ENCODE results near the gene CCL4.
A peak's percentile ranks its signal among the peaks of the same experiment; 100 is the strongest.
"Not testable (repeated sequence)": the region's sequence is repeated elsewhere in the genome, so short reads cannot be mapped to it uniquely, and the experiment has no call there.

The CCL4 gene

GRCh38 chr17:36103401-36103975, at the start of gene CCL4:
CCL4 (plus strand) TSS chr17:36103827; CDS start chr17:36103906, 79 bp downstream.
- DNase-seq (ENCODE audit: low spot score) = not testable (repeated sequence)

- DNase-seq (ENCODE audit: low spot score) = no peak
Observed at GRCh38 chr17:36055171-36055570, 48.5 kb upstream of the CCL4 start.

GRCh38 chr17:36055921-36056520, 47.6 kb upstream of the CCL4 start:
- DNase-seq (ENCODE audit: low spot score) = no peak

GRCh38 chr17:36057911-36058310, 45.7 kb upstream of the CCL4 start:
- DNase-seq (ENCODE audit: low spot score) = no peak

GRCh38 chr17:36059406-36059805, 44.2 kb upstream of the CCL4 start:
- no peak for DNase-seq (ENCODE audit: low spot score)

GRCh38 chr17:36060816-36061215, 42.8 kb upstream of the CCL4 start:
- DNase-seq (ENCODE audit: low spot score) = no peak

- no peak for DNase-seq (ENCODE audit: low spot score)
Observed at GRCh38 chr17:36063786-36064541, 39.7 kb upstream of the CCL4 start, which contains the start of gene CCL18. CCL18 (plus strand) TSS chr17:36064272; CDS start chr17:36064343, 71 bp downstream.

GRCh38 chr17:36066365-36066985, 37.2 kb upstream of the CCL4 start:
- no peak for DNase-seq (ENCODE audit: low spot score)

- no peak for DNase-seq (ENCODE audit: low spot score)
Observed at GRCh38 chr17:36068524-36068923, 35.1 kb upstream of the CCL4 start.

GRCh38 chr17:36069136-36069535, 34.5 kb upstream of the CCL4 start:
- no peak for DNase-seq (ENCODE audit: low spot score)

- no peak for DNase-seq (ENCODE audit: low spot score)
Observed at GRCh38 chr17:36070427-36070826, 33.2 kb upstream of the CCL4 start.

- DNase-seq (ENCODE audit: low spot score) = no peak
Observed at GRCh38 chr17:36071751-36072150, 31.9 kb upstream of the CCL4 start.

- DNase-seq (ENCODE audit: low spot score) = peak; percentile 36
Observed at GRCh38 chr17:36072431-36073121, 31.1 kb upstream of the CCL4 start.

- DNase-seq (ENCODE audit: low spot score) = no peak
Observed at GRCh38 chr17:36074365-36074764, 29.3 kb upstream of the CCL4 start.

GRCh38 chr17:36081681-36082471, 21.8 kb upstream of the CCL4 start:
- not testable (repeated sequence) for DNase-seq (ENCODE audit: low spot score)

- not testable (repeated sequence) for DNase-seq (ENCODE audit: low spot score)
Observed at GRCh38 chr17:36082482-36083120, 21.0 kb upstream of the CCL4 start.

GRCh38 chr17:36083691-36084090, 19.9 kb upstream of the CCL4 start:
- DNase-seq (ENCODE audit: low spot score) = not testable (repeated sequence)

- no peak for DNase-seq (ENCODE audit: low spot score)
Observed at GRCh38 chr17:36085765-36086164, 17.9 kb upstream of the CCL4 start.

- DNase-seq (ENCODE audit: low spot score) = no peak
Observed at GRCh38 chr17:36086791-36087190, 16.8 kb upstream of the CCL4 start.

GRCh38 chr17:36087471-36087870, 16.2 kb upstream of the CCL4 start:
- not testable (repeated sequence) for DNase-seq (ENCODE audit: low spot score)
